Measurements from ENCODE around the gene SAPCD1.

The SAPCD1 gene

GRCh38 chr6:31737991-31738979 lies 24.2 kb upstream of the SAPCD1 start:
- peak; percentile 54 to 68 (median 62) for DNase-seq
- Histone ChIP-seq H3K27ac (ENCODE audit: insufficient read depth, low read length, poor library complexity, severe bottlenecking) (peak overlapping the region; percentile 85), H3K4me3 (ENCODE audit: insufficient read depth, low read depth, low read length, poor library complexity, severe bottlenecking) (peak overlapping the region; percentile 41), H3K9me3 (ENCODE audit: control insufficient read depth, low read length) (no peaks in the 10 kb centered on the region), H3K27me3 (replicated peaks; ENCODE audit: control insufficient read depth, insufficient read depth, low read length, poor library complexity, severe bottlenecking) (no peaks in the 10 kb centered on the region), H3K36me3 (ENCODE audit: control insufficient read depth, insufficient read depth, low read length) (peaks cover 6% of the 10 kb centered on the region), H3K4me1 (ENCODE audit: control insufficient read depth, insufficient read depth, low read length, poor library complexity, severe bottlenecking) (peaks cover 50% of the 10 kb centered on the region)

- H3K4me3 ChIP-seq (ENCODE audit: insufficient read depth, low read depth, low read length, poor library complexity, severe bottlenecking) = peak within 1 kb of the TSS; percentile 86
- no peaks in the 10 kb centered on the region for H3K36me3 ChIP-seq (ENCODE audit: control insufficient read depth, insufficient read depth, low read length)
- peaks cover 37% of the 10 kb centered on the region for H3K4me1 ChIP-seq (ENCODE audit: control insufficient read depth, insufficient read depth, low read length, poor library complexity, severe bottlenecking)
- DNase-seq = peak; percentile 91 to 94 (median 91)
- no peaks in the 10 kb centered on the region for H3K9me3 ChIP-seq (ENCODE audit: control insufficient read depth, low read length)
- H3K27ac ChIP-seq (ENCODE audit: insufficient read depth, low read length, poor library complexity, severe bottlenecking) = peak within 1 kb of the TSS; percentile 85
- no peaks in the 10 kb centered on the region for H3K27me3 ChIP-seq (replicated peaks; ENCODE audit: control insufficient read depth, insufficient read depth, low read length, poor library complexity, severe bottlenecking)
Measured at GRCh38 chr6:31739639-31740396, 22.6 kb upstream of the SAPCD1 start, which contains the start of gene MSH5. Gene MSH5, plus strand, starts transcription at chr6:31740005. Its CDS starts 462 bp downstream, at chr6:31740467.

GRCh38 chr6:31740397-31741223 lies 21.8 kb upstream of the SAPCD1 start:
- H3K4me1 ChIP-seq (ENCODE audit: control insufficient read depth, insufficient read depth, low read length, poor library complexity, severe bottlenecking) = peaks cover 36% of the 10 kb centered on the region
- H3K36me3 ChIP-seq (ENCODE audit: control insufficient read depth, insufficient read depth, low read length) = no peaks in the 10 kb centered on the region
- H3K27me3 ChIP-seq (replicated peaks; ENCODE audit: control insufficient read depth, insufficient read depth, low read length, poor library complexity, severe bottlenecking) = no peaks in the 10 kb centered on the region
- H3K27ac ChIP-seq (ENCODE audit: insufficient read depth, low read length, poor library complexity, severe bottlenecking) = peak overlapping the region; percentile 58
- peak overlapping the region; percentile 86 for H3K4me3 ChIP-seq (ENCODE audit: insufficient read depth, low read depth, low read length, poor library complexity, severe bottlenecking)
- H3K9me3 ChIP-seq (ENCODE audit: control insufficient read depth, low read length) = no peaks in the 10 kb centered on the region
- no peak for DNase-seq

- Histone ChIP-seq H3K27ac (ENCODE audit: insufficient read depth, low read length, poor library complexity, severe bottlenecking) (no peak overlapping the region), H3K36me3 (ENCODE audit: control insufficient read depth, insufficient read depth, low read length) (no peaks in the 10 kb centered on the region), H3K9me3 (ENCODE audit: control insufficient read depth, low read length) (no peaks in the 10 kb centered on the region), H3K4me1 (ENCODE audit: control insufficient read depth, insufficient read depth, low read length, poor library complexity, severe bottlenecking) (peaks cover 31% of the 10 kb centered on the region), H3K4me3 (ENCODE audit: insufficient read depth, low read depth, low read length, poor library complexity, severe bottlenecking) (no peak overlapping the region), H3K27me3 (replicated peaks; ENCODE audit: control insufficient read depth, insufficient read depth, low read length, poor library complexity, severe bottlenecking) (no peaks in the 10 kb centered on the region)
- DNase-seq = no peak
Measured at GRCh38 chr6:31741815-31742214, 20.6 kb upstream of the SAPCD1 start.

GRCh38 chr6:31742894-31743293 lies 19.6 kb upstream of the SAPCD1 start:
- no peak for DNase-seq
- no peaks in the 10 kb centered on the region for H3K36me3 ChIP-seq (ENCODE audit: control insufficient read depth, insufficient read depth, low read length)
- H3K27ac ChIP-seq (ENCODE audit: insufficient read depth, low read length, poor library complexity, severe bottlenecking) = no peak overlapping the region
- no peaks in the 10 kb centered on the region for H3K27me3 ChIP-seq (replicated peaks; ENCODE audit: control insufficient read depth, insufficient read depth, low read length, poor library complexity, severe bottlenecking)
- H3K4me1 ChIP-seq (ENCODE audit: control insufficient read depth, insufficient read depth, low read length, poor library complexity, severe bottlenecking) = peaks cover 20% of the 10 kb centered on the region
- no peaks in the 10 kb centered on the region for H3K9me3 ChIP-seq (ENCODE audit: control insufficient read depth, low read length)
- H3K4me3 ChIP-seq (ENCODE audit: insufficient read depth, low read depth, low read length, poor library complexity, severe bottlenecking) = no peak overlapping the region

GRCh38 chr6:31744422-31744821 lies 18.0 kb upstream of the SAPCD1 start:
- H3K36me3 ChIP-seq (ENCODE audit: control insufficient read depth, insufficient read depth, low read length) = no peaks in the 10 kb centered on the region
- H3K27ac ChIP-seq (ENCODE audit: insufficient read depth, low read length, poor library complexity, severe bottlenecking) = no peak overlapping the region
- H3K27me3 ChIP-seq (replicated peaks; ENCODE audit: control insufficient read depth, insufficient read depth, low read length, poor library complexity, severe bottlenecking) = no peaks in the 10 kb centered on the region
- H3K4me3 ChIP-seq (ENCODE audit: insufficient read depth, low read depth, low read length, poor library complexity, severe bottlenecking) = no peak overlapping the region
- no peak for DNase-seq
- no peaks in the 10 kb centered on the region for H3K9me3 ChIP-seq (ENCODE audit: control insufficient read depth, low read length)
- peaks cover 5% of the 10 kb centered on the region for H3K4me1 ChIP-seq (ENCODE audit: control insufficient read depth, insufficient read depth, low read length, poor library complexity, severe bottlenecking)

GRCh38 chr6:31749301-31750036 lies 13.0 kb upstream of the SAPCD1 start:
- H3K36me3 ChIP-seq (ENCODE audit: control insufficient read depth, insufficient read depth, low read length) = no peaks in the 10 kb centered on the region
- H3K4me3 ChIP-seq (ENCODE audit: insufficient read depth, low read depth, low read length, poor library complexity, severe bottlenecking) = no peak overlapping the region
- no peak for DNase-seq
- no peaks in the 10 kb centered on the region for H3K9me3 ChIP-seq (ENCODE audit: control insufficient read depth, low read length)
- no peaks in the 10 kb centered on the region for H3K4me1 ChIP-seq (ENCODE audit: control insufficient read depth, insufficient read depth, low read length, poor library complexity, severe bottlenecking)
- H3K27me3 ChIP-seq (replicated peaks; ENCODE audit: control insufficient read depth, insufficient read depth, low read length, poor library complexity, severe bottlenecking) = no peaks in the 10 kb centered on the region
- H3K27ac ChIP-seq (ENCODE audit: insufficient read depth, low read length, poor library complexity, severe bottlenecking) = no peak overlapping the region

GRCh38 chr6:31750411-31751022 lies 11.9 kb upstream of the SAPCD1 start:
- no peaks in the 10 kb centered on the region for H3K36me3 ChIP-seq (ENCODE audit: control insufficient read depth, insufficient read depth, low read length)

More at GRCh38 chr6:31750411-31751022, 11.9 kb upstream of the SAPCD1 start:
- Histone ChIP-seq H3K27ac (ENCODE audit: insufficient read depth, low read length, poor library complexity, severe bottlenecking) (no peak overlapping the region), H3K27me3 (replicated peaks; ENCODE audit: control insufficient read depth, insufficient read depth, low read length, poor library complexity, severe bottlenecking) (no peaks in the 10 kb centered on the region), H3K4me1 (ENCODE audit: control insufficient read depth, insufficient read depth, low read length, poor library complexity, severe bottlenecking) (no peaks in the 10 kb centered on the region), H3K9me3 (ENCODE audit: control insufficient read depth, low read length) (no peaks in the 10 kb centered on the region), H3K4me3 (ENCODE audit: insufficient read depth, low read depth, low read length, poor library complexity, severe bottlenecking) (no peak overlapping the region)
- no peak for DNase-seq
